Endodermal cell (in vitro differentiated cells): ENCODE results near the gene PRODH2. TPM values are rescaled to one million over a fixed set of nuclear protein-coding genes. Genes with fewer than 3 reads are reported as not detected.
A peak's percentile ranks its signal among the peaks of the same experiment; 100 is the strongest.

Source experiments
- DNase-seq: peaks from one replicate; pipeline ENCODE4 v3.0.0-alpha.2; 2017
- H3K27ac ChIP-seq: 2 replicates; pipeline ENCODE4 v1.5.1; 2013; ENCODE audit warnings: mild to moderate bottlenecking, low read depth, low read length, moderate library complexity
- H3K27me3 ChIP-seq: 2 replicates; pipeline ENCODE4 v1.6.1; 2013; ENCODE audit warnings: mild to moderate bottlenecking, low read length, moderate library complexity; ENCODE audit not compliant: insufficient read depth, control insufficient read depth, poor library complexity, severe bottlenecking
- H3K36me3 ChIP-seq: 2 replicates; pipeline ENCODE4 v1.7.0; 2013; ENCODE audit warnings: mild to moderate bottlenecking, low read length, moderate library complexity; ENCODE audit not compliant: control insufficient read depth, insufficient read depth
- H3K4me1 ChIP-seq: one replicate; pipeline ENCODE4 v1.7.0; 2013; ENCODE audit warnings: low read length; ENCODE audit not compliant: control insufficient read depth, insufficient read depth
- H3K4me3 ChIP-seq: 2 replicates; pipeline ENCODE4 v1.5.1; 2013; ENCODE audit warnings: mild to moderate bottlenecking, low read length, moderate library complexity
- H3K9ac ChIP-seq: 2 replicates; pipeline ENCODE4 v1.6.1; 2013; ENCODE audit warnings: mild to moderate bottlenecking, low read length, moderate library complexity; ENCODE audit not compliant: poor library complexity, severe bottlenecking; ENCODE audit errors: extremely low read depth
- H3K9me3 ChIP-seq: 2 replicates; pipeline ENCODE4 v1.6.1; 2013; ENCODE audit warnings: mild to moderate bottlenecking, low read length, moderate library complexity; ENCODE audit not compliant: control insufficient read depth
- H3K27ac Mint-ChIP-seq: 2 replicates; pipeline ENCODE4 v1.8.0; 2020; ENCODE audit warnings: mixed read lengths
- H3K27me3 Mint-ChIP-seq: 2 replicates; pipeline ENCODE4 v1.8.0; 2021; ENCODE audit warnings: mild to moderate bottlenecking, mixed read lengths; ENCODE audit not compliant: insufficient read depth
- H3K36me3 Mint-ChIP-seq: 2 replicates; pipeline ENCODE4 v1.8.0; 2020; ENCODE audit warnings: low read depth, mixed read lengths
- H3K4me1 Mint-ChIP-seq: 2 replicates; pipeline ENCODE4 v1.8.0; 2020; ENCODE audit warnings: mixed read lengths
- H3K4me3 Mint-ChIP-seq: 2 replicates; pipeline ENCODE4 v1.8.0; 2020; ENCODE audit warnings: mild to moderate bottlenecking, moderate library complexity, mixed read lengths
- H3K9me3 Mint-ChIP-seq: 2 replicates; pipeline ENCODE4 v1.8.0; 2020; ENCODE audit warnings: mild to moderate bottlenecking, mixed read lengths
- CTCF ChIP-seq: fragments of 200-600 bp; sonication (generic); conservative IDR thresholded peaks from 2 replicates; pipeline ENCODE4 v1.5.0; 2021; ENCODE audit warnings: antibody characterized with exemption, mild to moderate bottlenecking
- WGBS, 2 experiments: methylation state at CpG; one replicate each; pipeline versions ENCODE4 v1.1.5 to v1.1.7; 2013; ENCODE audit warnings: missing lambda C conversion rate in 2 of 2, mixed read lengths in 1 of 2; ENCODE audit not compliant: insufficient coverage in 1 of 2, insufficient read length in 1 of 2; 5-methylcytosine and 5-hydroxymethylcytosine counted together
- total RNA-seq, 2 donors: library from RNA; stranded (reverse); fragmentation: NEBNext Ultra II Directional in 1 of 2; extraction: Animal tissue kit (Norgen Biotek cat#: 25700) in 1 of 2; gene quantifications; 2 replicates in 1 of 2; 3 replicates in 1 of 2; pipeline ENCODE4 v1.2.1, GENCODE V29; 2021

The PRODH2 gene
- total RNA-seq, 2 donors from 2014 or later = 1.0 to 1.5 TPM

DNA sequence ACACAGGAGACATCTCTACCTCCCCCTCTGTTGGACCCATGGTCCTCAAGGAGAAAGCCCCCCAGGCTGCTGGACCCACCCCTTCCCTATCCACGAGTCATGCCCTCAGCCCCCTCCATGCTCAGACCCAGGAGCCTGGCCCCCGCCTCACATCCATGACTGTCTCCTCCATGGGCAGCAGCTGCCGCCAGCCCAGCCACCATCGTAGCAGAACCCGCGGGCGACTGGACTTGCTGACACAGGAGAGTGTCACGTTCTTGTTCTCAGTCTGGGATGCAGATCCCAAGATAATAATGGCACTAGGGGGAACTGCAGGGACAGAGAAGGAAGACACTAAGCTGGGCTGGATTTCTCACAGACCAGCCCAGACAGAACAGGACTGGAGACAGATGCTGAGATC lies 35.8 kb upstream of the PRODH2 start:
- H3K4me1 Mint-ChIP-seq = peaks cover 10% of the 10 kb centered on the region
- H3K27ac ChIP-seq = no peak overlapping the region
- no peaks in the 10 kb centered on the region for H3K36me3 ChIP-seq
- no peaks in the 10 kb centered on the region for H3K9me3 Mint-ChIP-seq
- H3K9me3 ChIP-seq = no peaks in the 10 kb centered on the region
- no peaks in the 10 kb centered on the region for H3K36me3 Mint-ChIP-seq
- peaks cover 83% of the 10 kb centered on the region for H3K27me3 Mint-ChIP-seq
- no peak for DNase-seq
- H3K27ac Mint-ChIP-seq = no peak overlapping the region
- H3K4me3 ChIP-seq = no peak overlapping the region
- TF ChIP-seq CTCF = no peak
- H3K4me1 ChIP-seq = no peaks in the 10 kb centered on the region
- peaks cover 78% of the 10 kb centered on the region for H3K27me3 ChIP-seq
- H3K9ac ChIP-seq = no peak overlapping the region
- WGBS, 2 experiments = 83 to 95% methylated on average over 4 to 8 of the region's 8 CpGs
- no peak overlapping the region for H3K4me3 Mint-ChIP-seq

DNA sequence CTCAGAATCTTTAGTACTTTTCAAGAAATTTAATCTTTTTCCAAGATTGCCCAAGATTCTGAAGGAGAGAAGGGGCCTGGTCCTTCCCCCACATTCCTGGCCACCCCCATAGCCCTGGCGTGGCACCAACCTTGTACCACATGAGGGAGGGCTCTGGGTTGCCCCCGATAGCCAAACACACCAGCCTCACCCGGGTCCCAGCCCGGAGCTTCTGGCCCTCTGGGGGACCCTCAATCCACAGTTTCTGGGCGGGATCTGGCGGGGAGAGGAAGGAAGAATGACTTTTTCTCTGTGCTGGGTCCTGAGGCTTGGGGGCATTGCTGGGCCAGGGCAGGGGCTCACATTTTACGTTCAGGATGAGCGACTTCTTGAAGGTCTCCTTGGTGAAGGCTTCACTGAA lies 35.3 kb upstream of the PRODH2 start:
- no peak overlapping the region for H3K27ac Mint-ChIP-seq
- Histone ChIP-seq H3K4me1 (no peaks in the 10 kb centered on the region), H3K36me3 (no peaks in the 10 kb centered on the region), H3K9me3 (no peaks in the 10 kb centered on the region), H3K4me3 (no peak overlapping the region), H3K27me3 (peaks cover 78% of the 10 kb centered on the region), H3K9ac (no peak overlapping the region), H3K27ac (no peak overlapping the region)
- peaks cover 83% of the 10 kb centered on the region for H3K27me3 Mint-ChIP-seq
- H3K4me1 Mint-ChIP-seq = peaks cover 10% of the 10 kb centered on the region
- no peak overlapping the region for H3K4me3 Mint-ChIP-seq
- no peaks in the 10 kb centered on the region for H3K9me3 Mint-ChIP-seq
- no peaks in the 10 kb centered on the region for H3K36me3 Mint-ChIP-seq
- no peak for DNase-seq
- no peak for TF ChIP-seq CTCF
- 85 to 93% methylated on average over 5 to 8 of the region's 8 CpGs for WGBS, 2 experiments

GRCh38 chr19:35846038-35846668 lies 33.5 kb upstream of the PRODH2 start:
- WGBS, 2 experiments = 6 to 8% methylated on average over 4 to 26 of the region's 26 CpGs
- Mint-ChIP-seq H3K36me3 (no peaks in the 10 kb centered on the region), H3K4me3 (peak overlapping the region; percentile 43), H3K27ac (no peak overlapping the region), H3K4me1 (peaks cover 10% of the 10 kb centered on the region), H3K27me3 (peaks cover 97% of the 10 kb centered on the region), H3K9me3 (no peaks in the 10 kb centered on the region)
- no peak overlapping the region for H3K9ac ChIP-seq
- H3K36me3 ChIP-seq = no peaks in the 10 kb centered on the region
- no peak overlapping the region for H3K4me3 ChIP-seq
- DNase-seq = peak; percentile 73
- H3K4me1 ChIP-seq = no peaks in the 10 kb centered on the region
- peak; percentile 42 for TF ChIP-seq CTCF
- no peak overlapping the region for H3K27ac ChIP-seq
- no peaks in the 10 kb centered on the region for H3K9me3 ChIP-seq
- H3K27me3 ChIP-seq = peaks cover 93% of the 10 kb centered on the region
